ENCODE measurements around the gene MAPK13.

Gene MAPK13

DNA sequence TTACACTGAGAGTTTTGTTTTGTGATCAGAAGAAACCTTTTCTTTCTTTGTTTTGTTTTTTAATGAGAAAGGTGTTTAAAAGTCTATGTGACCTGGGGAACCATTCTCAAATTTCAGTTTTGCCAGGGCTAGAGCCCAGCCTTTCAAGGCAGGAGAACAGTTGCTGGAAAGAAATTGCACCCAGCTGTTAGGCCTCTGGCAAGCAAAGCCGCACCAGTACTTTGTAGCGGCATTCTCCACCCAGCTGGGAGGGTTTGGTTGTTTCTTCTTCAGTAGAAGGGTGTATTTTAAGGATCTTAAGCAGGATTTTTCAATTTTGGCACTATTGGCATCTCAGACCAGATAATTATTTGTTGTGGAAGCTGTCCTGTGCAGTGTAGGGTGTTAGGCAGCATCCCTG, 16.6 kb upstream of the MAPK13 start:
- DNase-seq (ENCODE audit: low spot score) (no peak), ATAC-seq (ENCODE audit: low read depth) (no peak)
- no peak overlapping the region for H3K27ac ChIP-seq (ENCODE audit: poor library complexity, severe bottlenecking)
- H3K27me3 ChIP-seq (ENCODE audit: insufficient read depth, poor library complexity, severe bottlenecking) = no peaks in the 10 kb centered on the region
- peaks cover 19% of the 10 kb centered on the region for H3K36me3 ChIP-seq (ENCODE audit: low read depth)
- TF ChIP-seq, protein P1, sequence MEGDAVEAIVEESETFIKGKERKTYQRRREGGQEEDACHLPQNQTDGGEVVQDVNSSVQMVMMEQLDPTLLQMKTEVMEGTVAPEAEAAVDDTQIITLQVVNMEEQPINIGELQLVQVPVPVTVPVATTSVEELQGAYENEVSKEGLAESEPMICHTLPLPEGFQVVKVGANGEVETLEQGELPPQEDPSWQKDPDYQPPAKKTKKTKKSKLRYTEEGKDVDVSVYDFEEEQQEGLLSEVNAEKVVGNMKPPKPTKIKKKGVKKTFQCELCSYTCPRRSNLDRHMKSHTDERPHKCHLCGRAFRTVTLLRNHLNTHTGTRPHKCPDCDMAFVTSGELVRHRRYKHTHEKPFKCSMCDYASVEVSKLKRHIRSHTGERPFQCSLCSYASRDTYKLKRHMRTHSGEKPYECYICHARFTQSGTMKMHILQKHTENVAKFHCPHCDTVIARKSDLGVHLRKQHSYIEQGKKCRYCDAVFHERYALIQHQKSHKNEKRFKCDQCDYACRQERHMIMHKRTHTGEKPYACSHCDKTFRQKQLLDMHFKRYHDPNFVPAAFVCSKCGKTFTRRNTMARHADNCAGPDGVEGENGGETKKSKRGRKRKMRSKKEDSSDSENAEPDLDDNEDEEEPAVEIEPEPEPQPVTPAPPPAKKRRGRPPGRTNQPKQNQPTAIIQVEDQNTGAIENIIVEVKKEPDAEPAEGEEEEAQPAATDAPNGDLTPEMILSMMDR (IDR thresholded peaks at IDR 0.05; ENCODE audit: poor library complexity, severe bottlenecking) = no peak
- H3K4me3 ChIP-seq (ENCODE audit: severe bottlenecking) = no peak overlapping the region
- no peaks in the 10 kb centered on the region for H3K4me1 ChIP-seq (ENCODE audit: insufficient read depth, poor library complexity, severe bottlenecking)
- H3K9me3 ChIP-seq (ENCODE audit: severe bottlenecking) = no peaks in the 10 kb centered on the region

DNA sequence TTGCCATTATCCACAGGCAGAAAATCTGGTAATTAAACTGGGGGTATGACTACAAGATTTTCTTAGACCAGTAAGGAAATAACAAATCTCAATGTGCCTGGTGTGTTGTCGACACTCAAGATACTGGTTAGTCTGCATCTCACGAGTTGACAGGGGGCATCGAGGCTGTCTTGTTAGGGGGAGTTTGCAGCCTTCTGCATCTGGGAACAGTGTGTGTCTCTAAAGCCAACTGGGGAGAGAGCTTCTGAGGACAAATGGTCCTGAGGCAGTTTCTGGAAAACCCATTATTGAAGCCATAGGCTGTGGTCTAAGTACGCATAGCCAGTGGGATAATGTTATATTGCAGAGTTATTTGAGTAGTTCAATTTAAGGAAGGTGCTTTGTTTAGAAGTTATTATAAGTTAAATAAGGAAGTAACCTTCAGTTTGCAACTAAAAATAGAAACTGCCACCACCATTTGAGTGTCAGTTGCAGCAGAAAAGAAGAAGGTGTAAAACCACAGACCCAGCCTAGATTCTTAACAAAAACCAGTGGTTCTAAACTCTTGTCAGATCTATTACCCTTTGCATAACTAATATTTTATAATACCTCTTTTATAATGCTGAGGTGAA, 15.4 kb upstream of the MAPK13 start:
- no peaks in the 10 kb centered on the region for H3K4me1 ChIP-seq (ENCODE audit: insufficient read depth, poor library complexity, severe bottlenecking)
- H3K27me3 ChIP-seq (ENCODE audit: insufficient read depth, poor library complexity, severe bottlenecking) = no peaks in the 10 kb centered on the region
- ATAC-seq (ENCODE audit: low read depth) (no peak), DNase-seq (ENCODE audit: low spot score) (no peak)
- H3K4me3 ChIP-seq (ENCODE audit: severe bottlenecking) = no peak overlapping the region
- TF ChIP-seq, protein P1 (IDR thresholded peaks at IDR 0.05; ENCODE audit: poor library complexity, severe bottlenecking) = no peak
- H3K27ac ChIP-seq (ENCODE audit: poor library complexity, severe bottlenecking) = no peak overlapping the region
- H3K36me3 ChIP-seq (ENCODE audit: low read depth) = peaks cover 16% of the 10 kb centered on the region
- H3K9me3 ChIP-seq (ENCODE audit: severe bottlenecking) = no peaks in the 10 kb centered on the region

DNA sequence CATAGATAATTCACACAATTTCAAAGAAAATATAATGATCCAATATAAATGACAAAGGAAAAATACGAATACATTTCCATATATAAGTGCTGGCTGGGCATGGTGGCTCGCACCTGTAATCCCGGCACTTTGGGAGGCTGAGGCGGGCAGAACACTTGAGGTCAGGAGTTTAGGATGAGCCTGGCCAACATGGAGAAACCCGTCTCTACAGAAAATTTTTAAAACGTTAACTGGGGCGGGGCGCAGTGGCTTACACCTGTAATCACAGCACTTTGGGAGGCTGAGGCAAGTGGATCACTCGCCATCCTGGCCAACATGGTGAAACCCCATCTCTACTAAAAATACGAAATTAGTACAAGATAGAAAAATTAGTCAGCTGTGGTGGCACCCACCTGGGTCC, 14.9 kb upstream of the MAPK13 start:
- ATAC-seq (ENCODE audit: low read depth) (no peak), DNase-seq (ENCODE audit: low spot score) (no peak)
- H3K36me3 ChIP-seq (ENCODE audit: low read depth) = peaks cover 10% of the 10 kb centered on the region
- no peak overlapping the region for H3K4me3 ChIP-seq (ENCODE audit: severe bottlenecking)
- H3K9me3 ChIP-seq (ENCODE audit: severe bottlenecking) = no peaks in the 10 kb centered on the region
- no peaks in the 10 kb centered on the region for H3K4me1 ChIP-seq (ENCODE audit: insufficient read depth, poor library complexity, severe bottlenecking)
- no peaks in the 10 kb centered on the region for H3K27me3 ChIP-seq (ENCODE audit: insufficient read depth, poor library complexity, severe bottlenecking)
- TF ChIP-seq, protein P1 (IDR thresholded peaks at IDR 0.05; ENCODE audit: poor library complexity, severe bottlenecking) = no peak
- H3K27ac ChIP-seq (ENCODE audit: poor library complexity, severe bottlenecking) = no peak overlapping the region

DNA sequence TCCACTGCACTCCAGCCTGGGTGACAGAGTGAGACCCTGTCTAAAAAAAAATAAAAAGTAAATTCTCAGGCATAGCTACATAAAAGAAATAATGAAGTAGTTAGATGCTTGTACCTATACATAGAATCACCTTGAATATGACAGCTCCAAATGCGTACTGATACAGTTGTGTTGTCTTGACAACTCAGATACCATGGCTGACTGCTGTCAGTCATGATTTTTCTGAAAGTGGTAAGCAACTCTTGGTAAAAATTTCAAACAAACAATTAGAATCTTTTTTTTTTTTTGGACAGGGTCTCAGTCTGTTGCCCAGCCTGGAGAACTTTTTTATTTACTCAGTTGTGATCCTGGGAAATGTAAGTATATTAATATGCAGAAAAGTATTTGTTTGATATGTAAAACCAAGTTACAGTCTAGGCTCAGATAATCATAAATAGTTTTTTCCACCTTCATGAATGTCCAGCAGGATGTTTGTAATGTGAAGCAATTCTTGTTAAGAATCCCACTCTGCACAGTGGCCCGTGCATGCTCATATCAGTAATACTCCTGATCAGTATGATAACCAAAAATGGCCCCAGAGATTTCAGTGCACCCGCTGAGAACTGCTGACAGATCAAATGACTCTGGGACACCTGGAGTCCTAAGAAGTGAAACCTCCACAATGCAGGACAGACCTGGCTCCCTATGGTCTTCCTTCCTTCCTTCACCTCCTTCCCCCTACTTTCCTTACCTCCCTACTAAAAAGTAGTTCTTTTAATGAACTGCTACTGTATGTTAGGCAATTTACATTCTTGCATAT, 14.0 kb upstream of the MAPK13 start:
- peaks cover 7% of the 10 kb centered on the region for H3K4me1 ChIP-seq (ENCODE audit: insufficient read depth, poor library complexity, severe bottlenecking)
- H3K9me3 ChIP-seq (ENCODE audit: severe bottlenecking) = no peaks in the 10 kb centered on the region
- H3K27ac ChIP-seq (ENCODE audit: poor library complexity, severe bottlenecking) = no peak overlapping the region
- DNase-seq (ENCODE audit: low spot score) (no peak), ATAC-seq (ENCODE audit: low read depth) (no peak)
- H3K27me3 ChIP-seq (ENCODE audit: insufficient read depth, poor library complexity, severe bottlenecking) = no peaks in the 10 kb centered on the region
- TF ChIP-seq, protein P1 (IDR thresholded peaks at IDR 0.05; ENCODE audit: poor library complexity, severe bottlenecking) = no peak
- no peak overlapping the region for H3K4me3 ChIP-seq (ENCODE audit: severe bottlenecking)
- peaks cover 5% of the 10 kb centered on the region; the same call in 1 of the 2 replicates for H3K36me3 ChIP-seq (ENCODE audit: low read depth)

DNA sequence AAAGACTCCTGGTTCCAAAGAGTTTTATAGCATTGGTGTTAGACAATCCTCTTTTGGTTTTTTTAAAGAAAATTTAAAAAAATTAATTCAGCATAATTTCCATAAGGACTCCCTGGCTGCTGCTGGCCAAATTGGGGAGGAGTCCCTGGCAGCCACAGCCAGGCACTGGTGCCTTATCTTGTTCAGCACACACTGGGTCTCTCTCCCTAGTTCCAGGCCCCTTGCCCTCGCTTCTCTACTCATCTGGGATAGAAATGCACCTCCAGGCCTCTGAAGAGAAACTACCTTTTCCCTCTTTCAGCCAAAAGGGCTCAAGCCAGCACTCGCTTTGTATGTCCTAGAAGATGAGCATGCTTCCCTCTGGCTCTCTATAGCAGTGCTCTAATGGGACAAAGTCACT, 13.4 kb upstream of the MAPK13 start:
- no peaks in the 10 kb centered on the region for H3K9me3 ChIP-seq (ENCODE audit: severe bottlenecking)
- no peaks in the 10 kb centered on the region for H3K27me3 ChIP-seq (ENCODE audit: insufficient read depth, poor library complexity, severe bottlenecking)
- peaks cover 13% of the 10 kb centered on the region for H3K4me1 ChIP-seq (ENCODE audit: insufficient read depth, poor library complexity, severe bottlenecking)
- peaks cover 5% of the 10 kb centered on the region; the same call in 1 of the 2 replicates for H3K36me3 ChIP-seq (ENCODE audit: low read depth)
- DNase-seq (ENCODE audit: low spot score) = no peak
- ATAC-seq (ENCODE audit: low read depth) = no peak
- no peak overlapping the region for H3K27ac ChIP-seq (ENCODE audit: poor library complexity, severe bottlenecking)
- TF ChIP-seq, protein P1 (IDR thresholded peaks at IDR 0.05; ENCODE audit: poor library complexity, severe bottlenecking) = no peak
- no peak overlapping the region for H3K4me3 ChIP-seq (ENCODE audit: severe bottlenecking)

Measured in RWPE2 (cell line).